Ectodermal cell (in vitro differentiated cells): ENCODE measurements around the gene DCUN1D4.
"Not testable (repeated sequence)": the region's sequence is repeated elsewhere in the genome, so short reads cannot be mapped to it uniquely, and the experiment has no call there.

Experiments used
- H3K27ac ChIP-seq: 2 replicates; pipeline ENCODE4 v1.7.0; 2013; ENCODE audit warnings: mild to moderate bottlenecking, low read depth, low read length; ENCODE audit not compliant: insufficient read depth, poor library complexity, severe bottlenecking
- H3K27me3 ChIP-seq: 2 replicates; pipeline ENCODE4 v1.7.0; 2013; ENCODE audit warnings: mild to moderate bottlenecking, low read length; ENCODE audit not compliant: insufficient read depth, control insufficient read depth, poor library complexity, severe bottlenecking
- H3K36me3 ChIP-seq: one replicate; pipeline ENCODE4 v1.7.0; 2013; ENCODE audit warnings: low read length; ENCODE audit not compliant: control insufficient read depth, insufficient read depth
- H3K4me1 ChIP-seq: one replicate; pipeline ENCODE4 v1.7.0; 2013; ENCODE audit warnings: low read length; ENCODE audit not compliant: control insufficient read depth, insufficient read depth
- H3K4me3 ChIP-seq: 2 replicates; pipeline ENCODE4 v1.7.0; 2013; ENCODE audit warnings: low read depth, low read length, control low read depth; ENCODE audit not compliant: insufficient read depth
- H3K9me3 ChIP-seq: 2 replicates; pipeline ENCODE4 v1.7.0; 2013; ENCODE audit warnings: mild to moderate bottlenecking, low read length, moderate library complexity; ENCODE audit not compliant: control insufficient read depth
- WGBS, 2 experiments: methylation state at CpG; one replicate each; pipeline ENCODE4 v1.1.7; 2013; ENCODE audit warnings: missing lambda C conversion rate in 2 of 2; 5-methylcytosine and 5-hydroxymethylcytosine counted together

The DCUN1D4 gene

GRCh38 chr4:51925307-51925706, 82.4 kb downstream of the DCUN1D4 start:
- H3K27me3 ChIP-seq, result no peaks in the 10 kb centered on the region
- H3K36me3 ChIP-seq, result no peaks in the 10 kb centered on the region
- no peaks in the 10 kb centered on the region for H3K9me3 ChIP-seq
- H3K4me3 ChIP-seq, result no peak overlapping the region
- H3K27ac ChIP-seq, result no peak overlapping the region
- H3K4me1 ChIP-seq, result no peaks in the 10 kb centered on the region

- H3K9me3 ChIP-seq, result no peaks in the 10 kb centered on the region
- H3K36me3 ChIP-seq, result no peaks in the 10 kb centered on the region
- H3K27ac ChIP-seq, result no peak overlapping the region
- 86 to 87% methylated on average over 1 of the region's 1 CpG for WGBS, 2 experiments
- no peaks in the 10 kb centered on the region for H3K4me1 ChIP-seq
- no peak overlapping the region for H3K4me3 ChIP-seq
- H3K27me3 ChIP-seq, result no peaks in the 10 kb centered on the region
Measured at GRCh38 chr4:51930557-51930956, 87.6 kb downstream of the DCUN1D4 start.

GRCh38 chr4:51931461-51931860, 88.5 kb downstream of the DCUN1D4 start:
- Histone ChIP-seq H3K9me3 (no peaks in the 10 kb centered on the region), H3K4me3 (no peak overlapping the region), H3K27ac (no peak overlapping the region), H3K4me1 (no peaks in the 10 kb centered on the region), H3K36me3 (no peaks in the 10 kb centered on the region), H3K27me3 (no peaks in the 10 kb centered on the region)

- H3K4me1 ChIP-seq, result no peaks in the 10 kb centered on the region
- H3K27me3 ChIP-seq, result no peaks in the 10 kb centered on the region
- H3K27ac ChIP-seq, result no peak overlapping the region
- H3K9me3 ChIP-seq, result no peaks in the 10 kb centered on the region
- 57 to 78% methylated on average over 2 of the region's 2 CpGs for WGBS, 2 experiments
- no peaks in the 10 kb centered on the region for H3K36me3 ChIP-seq
- H3K4me3 ChIP-seq, result no peak overlapping the region
Measured at GRCh38 chr4:51932261-51932660, 89.3 kb downstream of the DCUN1D4 start.

GRCh38 chr4:51932684-51933083, 89.7 kb downstream of the DCUN1D4 start:
- H3K9me3 ChIP-seq, result no peaks in the 10 kb centered on the region
- no peaks in the 10 kb centered on the region for H3K27me3 ChIP-seq
- H3K36me3 ChIP-seq, result no peaks in the 10 kb centered on the region
- H3K4me1 ChIP-seq, result no peaks in the 10 kb centered on the region
- 82 to 94% methylated on average over 2 to 3 of the region's 3 CpGs for WGBS, 2 experiments
- H3K4me3 ChIP-seq, result no peak overlapping the region
- H3K27ac ChIP-seq, result no peak overlapping the region

GRCh38 chr4:51940460-51940859, 97.5 kb downstream of the DCUN1D4 start:
- 79 to 81% methylated on average over 13 of the region's 13 CpGs for WGBS, 2 experiments

GRCh38 chr4:51942108-51942832, 99.3 kb downstream of the DCUN1D4 start:
- Histone ChIP-seq H3K27ac (no peak overlapping the region), H3K9me3 (no peaks in the 10 kb centered on the region), H3K36me3 (no peaks in the 10 kb centered on the region), H3K4me3 (no peak overlapping the region), H3K4me1 (no peaks in the 10 kb centered on the region), H3K27me3 (no peaks in the 10 kb centered on the region)
- WGBS, 2 experiments, result 85 to 92% methylated on average over 6 of the region's 6 CpGs

More at GRCh38 chr4:51940460-51940859, 97.5 kb downstream of the DCUN1D4 start:
- not testable (repeated sequence) for H3K36me3 ChIP-seq, H3K27me3 ChIP-seq, H3K4me1 ChIP-seq, H3K9me3 ChIP-seq, H3K27ac ChIP-seq, H3K4me3 ChIP-seq

- H3K4me3 ChIP-seq, result no peak overlapping the region
- no peaks in the 10 kb centered on the region for H3K27me3 ChIP-seq
- 87 to 93% methylated on average over 1 of the region's 2 CpGs for WGBS, 2 experiments
- H3K4me1 ChIP-seq, result no peaks in the 10 kb centered on the region
- H3K27ac ChIP-seq, result no peak overlapping the region
- H3K36me3 ChIP-seq, result no peaks in the 10 kb centered on the region
- no peaks in the 10 kb centered on the region for H3K9me3 ChIP-seq
Measured at GRCh38 chr4:51942833-51943215, 99.9 kb downstream of the DCUN1D4 start.

- WGBS, 2 experiments, result 89 to 97% methylated on average over 6 of the region's 6 CpGs
- no peaks in the 10 kb centered on the region for H3K4me1 ChIP-seq
- H3K27ac ChIP-seq, result no peak overlapping the region
- H3K9me3 ChIP-seq, result no peaks in the 10 kb centered on the region
- no peak overlapping the region for H3K4me3 ChIP-seq
- no peaks in the 10 kb centered on the region for H3K36me3 ChIP-seq
- H3K27me3 ChIP-seq, result no peaks in the 10 kb centered on the region
Measured at GRCh38 chr4:51943221-51943620, 100.3 kb downstream of the DCUN1D4 start.

GRCh38 chr4:51958199-51958968, 115.4 kb downstream of the DCUN1D4 start:
- H3K4me1 ChIP-seq, result no peaks in the 10 kb centered on the region
- no peaks in the 10 kb centered on the region for H3K27me3 ChIP-seq
- no peak overlapping the region for H3K4me3 ChIP-seq
- 21 to 45% methylated on average over 2 of the region's 2 CpGs for WGBS, 2 experiments
- peak overlapping the region; percentile 72 for H3K27ac ChIP-seq
- H3K9me3 ChIP-seq, result no peaks in the 10 kb centered on the region
- H3K36me3 ChIP-seq, result no peaks in the 10 kb centered on the region
